Retinal pigment epithelial cell (primary cell): Measurements from ENCODE around the gene CADPS.
A peak's percentile ranks its signal among the peaks of the same experiment; 100 is the strongest.

ENCODE experiments used
- DNase-seq: peaks from one replicate; pipeline ENCODE4 v3.0.0-alpha.2; 2010; ENCODE audit warnings: low read depth
- H3K4me3 ChIP-seq: 2 replicates; pipeline ENCODE4 v1.5.1; 2011; ENCODE audit warnings: mild to moderate bottlenecking, low read length, control low read depth, moderate library complexity
- TF ChIP-seq, protein P1 (sequence below): conservative IDR thresholded peaks from 2 replicates; pipeline ENCODE4 v1.5.1; 2011; ENCODE audit warnings: low read depth, low read length, control low read depth, inconsistent platforms

CADPS gene

DNA sequence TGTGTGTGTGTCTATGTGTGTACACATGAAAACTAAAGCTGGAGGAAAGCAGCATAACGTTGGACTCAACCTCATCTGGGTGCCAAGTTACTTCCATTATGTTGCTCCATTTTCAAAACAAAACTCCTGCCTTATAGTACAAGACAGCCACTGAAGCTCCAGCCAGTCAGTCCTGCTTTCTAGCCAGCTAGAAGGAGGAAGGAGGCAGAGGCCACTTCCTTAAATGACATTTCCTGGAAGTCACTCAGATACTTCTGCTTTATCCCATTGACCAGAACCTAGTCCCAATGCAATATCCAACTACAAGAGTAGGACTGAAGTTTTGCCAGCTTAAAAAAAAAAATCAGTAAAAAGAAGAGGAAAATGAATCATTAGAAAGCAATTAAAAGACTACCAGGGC is 31.7 kb downstream of the CADPS start:
- TF ChIP-seq, protein P1, sequence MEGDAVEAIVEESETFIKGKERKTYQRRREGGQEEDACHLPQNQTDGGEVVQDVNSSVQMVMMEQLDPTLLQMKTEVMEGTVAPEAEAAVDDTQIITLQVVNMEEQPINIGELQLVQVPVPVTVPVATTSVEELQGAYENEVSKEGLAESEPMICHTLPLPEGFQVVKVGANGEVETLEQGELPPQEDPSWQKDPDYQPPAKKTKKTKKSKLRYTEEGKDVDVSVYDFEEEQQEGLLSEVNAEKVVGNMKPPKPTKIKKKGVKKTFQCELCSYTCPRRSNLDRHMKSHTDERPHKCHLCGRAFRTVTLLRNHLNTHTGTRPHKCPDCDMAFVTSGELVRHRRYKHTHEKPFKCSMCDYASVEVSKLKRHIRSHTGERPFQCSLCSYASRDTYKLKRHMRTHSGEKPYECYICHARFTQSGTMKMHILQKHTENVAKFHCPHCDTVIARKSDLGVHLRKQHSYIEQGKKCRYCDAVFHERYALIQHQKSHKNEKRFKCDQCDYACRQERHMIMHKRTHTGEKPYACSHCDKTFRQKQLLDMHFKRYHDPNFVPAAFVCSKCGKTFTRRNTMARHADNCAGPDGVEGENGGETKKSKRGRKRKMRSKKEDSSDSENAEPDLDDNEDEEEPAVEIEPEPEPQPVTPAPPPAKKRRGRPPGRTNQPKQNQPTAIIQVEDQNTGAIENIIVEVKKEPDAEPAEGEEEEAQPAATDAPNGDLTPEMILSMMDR = no peak
- H3K4me3 ChIP-seq = no peak overlapping the region

DNA sequence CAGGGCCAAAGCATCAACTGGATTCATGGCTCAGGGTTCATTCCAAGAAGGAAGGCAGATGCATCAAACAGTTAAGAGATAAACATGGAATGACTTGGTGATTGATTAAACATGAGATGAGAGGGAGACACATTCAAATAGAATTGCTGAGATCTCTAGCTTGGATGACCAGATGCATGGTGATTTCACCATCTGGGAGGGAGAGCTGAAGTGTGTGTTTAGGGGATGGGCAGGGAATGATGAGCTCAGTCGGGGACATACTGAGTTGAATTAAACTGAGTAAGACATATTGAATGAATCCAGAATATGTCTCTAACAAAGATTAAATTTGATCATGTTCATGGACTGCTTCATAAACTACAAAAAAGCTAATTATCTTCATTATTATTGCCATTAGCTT is 35.5 kb downstream of the CADPS start:
- no peak for DNase-seq
- TF ChIP-seq, protein P1 = no peak
- no peak overlapping the region for H3K4me3 ChIP-seq

More for the DNA sequence above, 31.7 kb downstream of the CADPS start:
- DNase-seq = no peak

DNA sequence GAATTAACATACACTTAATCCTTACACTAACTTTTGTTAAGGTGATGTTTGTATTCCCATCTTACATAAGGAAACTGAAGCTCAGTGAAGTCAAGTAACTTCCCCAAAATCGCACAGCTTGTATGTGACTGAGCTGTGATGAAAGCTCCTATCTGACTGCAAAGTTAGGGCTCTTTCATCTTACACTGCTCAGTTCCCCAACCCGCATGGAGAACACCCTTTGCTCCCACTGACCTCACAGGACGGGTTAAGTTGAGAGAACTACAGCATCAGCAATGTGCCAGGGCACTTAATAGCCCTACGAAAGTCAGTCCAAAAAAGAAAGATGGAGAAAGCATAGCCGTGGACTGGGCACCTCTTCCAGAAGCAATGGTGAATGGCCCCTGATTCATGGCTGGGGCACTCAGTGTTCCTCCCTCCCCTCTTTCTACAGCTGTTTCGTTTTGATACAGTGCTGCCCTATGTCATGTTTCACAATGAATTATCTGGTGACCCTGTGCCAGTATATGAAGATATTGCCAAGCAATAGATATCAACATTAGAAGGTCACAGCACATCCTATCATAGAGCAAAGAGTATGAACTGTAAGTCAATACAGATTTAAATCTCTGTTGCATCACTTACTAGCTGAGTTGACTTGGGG is 38.0 kb downstream of the CADPS start:
- TF ChIP-seq, protein P1 = no peak
- DNase-seq = no peak
- H3K4me3 ChIP-seq = no peak overlapping the region

DNA sequence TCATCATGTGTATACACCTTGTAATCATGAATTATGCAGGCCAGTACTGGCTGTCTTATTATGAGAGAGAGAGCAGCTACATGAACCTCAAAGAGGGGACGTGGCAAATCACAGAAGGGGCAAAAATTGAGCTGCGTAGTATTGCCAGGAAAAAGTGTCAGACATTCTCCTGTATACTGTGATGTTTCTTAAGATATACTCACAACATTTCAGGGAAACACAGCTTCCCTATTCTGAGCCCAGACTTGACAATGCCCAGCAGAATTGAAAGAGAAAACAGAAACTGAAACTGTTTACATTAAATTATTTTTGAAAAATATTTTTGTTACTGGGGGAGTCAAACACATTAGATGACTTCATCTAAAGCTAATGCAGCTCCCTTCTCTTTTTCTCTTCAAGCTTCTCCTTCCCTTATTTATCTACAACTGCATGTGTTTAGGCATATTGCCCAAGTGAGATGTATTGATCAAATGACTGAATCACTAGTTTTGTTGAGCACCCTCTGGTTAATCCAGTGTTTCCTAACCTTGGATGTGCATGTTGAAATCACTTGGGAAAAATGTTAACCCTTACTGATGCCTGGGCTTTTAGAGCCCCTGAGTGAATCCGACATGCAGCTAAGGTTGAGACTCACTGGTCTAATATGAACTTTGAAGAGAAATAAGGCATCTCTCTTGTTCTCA is 39.5 kb downstream of the CADPS start:
- no peak overlapping the region for H3K4me3 ChIP-seq
- DNase-seq = no peak
- TF ChIP-seq, protein P1 = no peak

DNA sequence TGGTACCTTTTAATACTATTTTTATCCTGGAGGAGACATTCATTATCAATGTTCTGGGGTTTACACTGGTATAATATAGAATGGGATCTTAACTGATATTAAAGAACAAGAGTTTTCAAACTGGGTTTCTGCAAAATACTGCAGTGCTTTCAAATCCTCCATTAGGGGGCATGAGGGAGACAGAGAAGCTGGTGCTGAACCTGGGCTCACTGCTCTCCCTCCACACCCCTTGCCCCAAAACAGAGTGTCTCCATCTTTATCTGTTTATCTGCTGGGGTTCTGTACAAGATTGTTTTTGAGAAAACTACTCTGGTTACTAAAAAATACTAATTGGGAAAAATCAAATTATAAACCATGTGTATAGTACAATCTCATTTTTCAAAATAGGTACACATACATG is 41.7 kb downstream of the CADPS start:
- DNase-seq = no peak
- H3K4me3 ChIP-seq = no peak overlapping the region
- TF ChIP-seq, protein P1 = peak; percentile 57

DNA sequence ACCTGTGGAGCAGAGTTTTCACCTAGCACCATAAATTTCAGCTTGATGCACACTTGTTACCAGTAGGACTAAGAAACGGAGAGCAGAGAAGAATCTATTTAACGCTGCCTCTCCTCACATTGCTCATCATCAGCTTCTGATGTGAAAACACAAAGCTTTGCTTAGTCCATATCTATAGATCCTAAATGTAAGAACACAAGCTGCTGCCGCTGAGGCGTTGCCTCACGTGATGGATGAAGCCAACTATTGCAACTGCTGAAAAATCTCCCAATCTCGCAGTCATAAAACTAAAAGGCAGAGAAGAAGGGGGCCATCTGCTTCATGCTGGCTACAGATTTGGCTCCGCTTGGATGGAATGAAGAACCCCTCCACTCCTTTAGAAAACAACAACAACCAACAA is 42.7 kb downstream of the CADPS start:
- DNase-seq = no peak
- H3K4me3 ChIP-seq = no peak overlapping the region
- TF ChIP-seq, protein P1 = no peak
